Measurements from ENCODE around the gene PRR14L.

GRCh38 chr22:31653944-31654343, 96.0 kb downstream of the PRR14L start:
- no peak for TF ChIP-seq CTCF (IDR thresholded peaks at IDR 0.05)
- no peak for TF ChIP-seq POLR2AphosphoS5 (IDR thresholded peaks at IDR 0.05)
- no peak for TF ChIP-seq EP300 (IDR thresholded peaks at IDR 0.05)
- TF ChIP-seq POLR2A (IDR thresholded peaks at IDR 0.05; ENCODE audit: low read depth): no peak
